Measurements from ENCODE around the gene PGM2. TPM values are rescaled to one million over a fixed set of nuclear protein-coding genes. Genes with fewer than 3 reads are reported as not detected.

PGM2 gene
- polyA plus RNA-seq, 1 of the 3 experiments (the other 2 are of a cell fraction): 12.7 TPM

DNA sequence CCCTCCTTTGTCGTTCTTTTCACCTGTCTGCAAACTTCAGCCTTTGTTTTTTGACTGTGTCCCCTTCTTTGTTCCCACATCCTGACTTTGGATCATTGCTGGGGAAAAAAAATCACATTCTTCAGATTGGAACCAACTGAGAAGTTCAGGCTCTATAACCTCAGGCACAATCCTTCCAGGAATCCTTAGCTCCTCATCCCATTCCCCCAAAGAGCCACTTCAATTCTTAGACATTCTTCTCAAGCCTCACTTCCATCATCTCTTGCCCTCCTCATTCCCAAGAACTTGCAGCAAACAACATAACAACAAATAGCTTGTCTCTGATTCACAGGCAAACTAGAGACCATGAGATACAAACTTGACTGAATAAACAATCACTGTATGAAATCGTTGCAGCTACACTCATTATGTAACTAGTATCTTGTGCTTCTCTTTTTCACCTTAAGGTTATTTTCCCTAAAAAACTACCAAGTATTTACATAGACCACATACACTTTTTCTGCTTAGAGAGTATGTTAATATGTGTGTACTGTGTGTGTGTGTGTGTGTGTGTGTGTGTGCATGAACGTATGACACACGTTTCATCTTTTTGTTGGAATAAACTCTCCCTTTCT lies 26.4 kb upstream of the PGM2 start:
- H3K4me3 ChIP-seq (ENCODE audit: low read depth in 2 of 2, low read length in 1 of 2): no peak overlapping the region
- H3K36me3 ChIP-seq (replicated peaks in 1 of 2; ENCODE audit: control insufficient read depth in 1 of 2, insufficient read depth in 2 of 2, low read length in 1 of 2): no peaks in the 10 kb centered on the region
- H3K9ac ChIP-seq: no peak overlapping the region
- ChIA-PET CTCF (interaction anchor here (1.1 to 12.2 kb wide), 7 partner anchors 10 to 249 kb away, joined by 3 to 201 read pairs (median 3); no protein-coding TSS in a partner anchor), POLR2A (interaction anchor here (0.6 kb wide), 1 partner anchor 236 kb away, joined by 3 read pairs; no protein-coding TSS in a partner anchor)
- no peaks in the 10 kb centered on the region for H3K4me1 ChIP-seq (ENCODE audit: control insufficient read depth in 1 of 2, insufficient read depth in 2 of 2, low read depth in 1 of 2, low read length in 1 of 2)
- no peak for DNase-seq
- no peaks in the 10 kb centered on the region for H3K9me3 ChIP-seq
- WGBS (ENCODE audit: low lambda C conversion rate): 36% methylated on average over 4 of the region's 4 CpGs
- H3K27ac ChIP-seq (ENCODE audit: low read depth in 2 of 2, low read length in 1 of 2): no peak overlapping the region
- no peaks in the 10 kb centered on the region for H3K27me3 ChIP-seq (ENCODE audit: insufficient read depth)
- H3K4me2 ChIP-seq: no peak overlapping the region
- no peaks in the 10 kb centered on the region for H4K20me1 ChIP-seq (ENCODE audit: insufficient read depth)
- no peaks in the 10 kb centered on the region for H3K79me2 ChIP-seq (ENCODE audit: insufficient read depth)
- no peaks in the 10 kb centered on the region for H3K9me2 ChIP-seq
- TF ChIP-seq ELF1 (IDR thresholded peaks at IDR 0.05) (no peak), SIN3A (IDR thresholded peaks at IDR 0.05; ENCODE audit: borderline replicate concordance, low read depth, low read length) (no peak), GABPA (IDR thresholded peaks at IDR 0.05; ENCODE audit: low read depth) (no peak), CHD2 (IDR thresholded peaks at IDR 0.05; ENCODE audit: low read length, partially characterized antibody) (no peak)
- no peaks in the 10 kb centered on the region for H3F3A ChIP-seq (replicated peaks; ENCODE audit: insufficient read depth)
- no peak overlapping the region for H2AFZ ChIP-seq (ENCODE audit: low read depth)

DNA sequence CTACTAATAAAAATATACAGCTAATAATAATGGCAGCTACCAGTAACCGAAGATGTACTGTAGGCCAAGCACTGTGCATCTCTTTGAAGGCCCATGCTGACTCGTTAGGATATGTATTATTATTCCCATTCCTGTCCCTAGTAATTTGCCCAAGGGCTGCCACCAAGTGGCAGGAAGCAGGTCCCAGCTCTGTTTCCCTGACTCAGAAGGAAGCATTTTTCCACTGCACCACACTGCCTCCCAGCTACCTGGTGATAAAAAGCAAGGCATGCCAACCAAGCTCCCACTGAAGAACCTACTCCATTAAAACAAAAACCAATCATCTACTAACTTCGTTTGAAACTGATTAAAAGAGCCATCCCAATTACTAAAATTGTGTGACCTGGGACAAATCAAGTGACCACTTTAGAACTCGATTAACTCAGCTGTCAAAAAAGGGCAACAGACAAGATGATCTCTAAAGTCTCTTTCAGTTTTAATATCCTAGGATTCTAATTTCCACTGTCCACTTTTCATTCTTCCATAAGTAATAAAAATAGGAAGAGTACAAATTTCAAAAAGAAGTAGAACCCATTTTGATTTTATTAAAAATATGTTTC lies 24.3 kb upstream of the PGM2 start:
- Histone ChIP-seq H2AFZ (ENCODE audit: low read depth) (no peak overlapping the region), H3K4me2 (no peak overlapping the region), H3K4me3 (ENCODE audit: low read depth in 2 of 2, low read length in 1 of 2) (no peak overlapping the region; a peak in 1 of 4 replicates), H3K27me3 (ENCODE audit: insufficient read depth) (no peaks in the 10 kb centered on the region), H3K9me3 (no peaks in the 10 kb centered on the region), H3K27ac (ENCODE audit: low read depth in 2 of 2, low read length in 1 of 2) (no peak overlapping the region), H4K20me1 (ENCODE audit: insufficient read depth) (no peaks in the 10 kb centered on the region), H3F3A (replicated peaks; ENCODE audit: insufficient read depth) (no peaks in the 10 kb centered on the region), H3K4me1 (ENCODE audit: control insufficient read depth in 1 of 2, insufficient read depth in 2 of 2, low read depth in 1 of 2, low read length in 1 of 2) (no peaks in the 10 kb centered on the region), H3K9ac (no peak overlapping the region), H3K36me3 (replicated peaks in 1 of 2; ENCODE audit: control insufficient read depth in 1 of 2, insufficient read depth in 2 of 2, low read length in 1 of 2) (no peaks in the 10 kb centered on the region), H3K79me2 (ENCODE audit: insufficient read depth) (no peaks in the 10 kb centered on the region), H3K9me2 (no peaks in the 10 kb centered on the region)
- WGBS (ENCODE audit: low lambda C conversion rate): 15% methylated on average over 4 of the region's 4 CpGs
- CTCF ChIA-PET: interaction anchor here (0.7 to 12.2 kb wide), 58 partner anchors 9 to 367 kb away, joined by 3 to 201 read pairs (median 4); partner anchors contain the start of genes PGM2, RELL1 and TBC1D1
- POLR2A ChIA-PET: interaction anchor here (0.6 kb wide), 1 partner anchor 24 kb away, joined by 3 read pairs; the partner anchor contains the start of gene PGM2
- peak; percentile 63 for DNase-seq
- TF ChIP-seq RFX5 (IDR thresholded peaks at IDR 0.05; ENCODE audit: low read length): no peak
- no peak for TF ChIP-seq FOXM1 (IDR thresholded peaks at IDR 0.05; ENCODE audit: low read depth)
- TF ChIP-seq SMC3 (IDR thresholded peaks at IDR 0.05; ENCODE audit: low read depth, low read length): peak; percentile 95
- TF ChIP-seq MXI1 (IDR thresholded peaks at IDR 0.05; ENCODE audit: low read depth, low read length): 0 out of 2 replicates have a peak, but pooled peaks have one; percentile 30
- TF ChIP-seq TAF1 (IDR thresholded peaks at IDR 0.05; ENCODE audit: borderline replicate concordance, low read depth, low read length): no peak
- TF ChIP-seq GATA2 (CRISPR knock-in tag; IDR thresholded peaks at IDR 0.05): no peak
- TF ChIP-seq GABPA (IDR thresholded peaks at IDR 0.05; ENCODE audit: low read depth): no peak
- TF ChIP-seq EZH2phosphoT487 (IDR thresholded peaks at IDR 0.05; ENCODE audit: borderline replicate concordance, low read depth): no peak
- TF ChIP-seq, protein P1, sequence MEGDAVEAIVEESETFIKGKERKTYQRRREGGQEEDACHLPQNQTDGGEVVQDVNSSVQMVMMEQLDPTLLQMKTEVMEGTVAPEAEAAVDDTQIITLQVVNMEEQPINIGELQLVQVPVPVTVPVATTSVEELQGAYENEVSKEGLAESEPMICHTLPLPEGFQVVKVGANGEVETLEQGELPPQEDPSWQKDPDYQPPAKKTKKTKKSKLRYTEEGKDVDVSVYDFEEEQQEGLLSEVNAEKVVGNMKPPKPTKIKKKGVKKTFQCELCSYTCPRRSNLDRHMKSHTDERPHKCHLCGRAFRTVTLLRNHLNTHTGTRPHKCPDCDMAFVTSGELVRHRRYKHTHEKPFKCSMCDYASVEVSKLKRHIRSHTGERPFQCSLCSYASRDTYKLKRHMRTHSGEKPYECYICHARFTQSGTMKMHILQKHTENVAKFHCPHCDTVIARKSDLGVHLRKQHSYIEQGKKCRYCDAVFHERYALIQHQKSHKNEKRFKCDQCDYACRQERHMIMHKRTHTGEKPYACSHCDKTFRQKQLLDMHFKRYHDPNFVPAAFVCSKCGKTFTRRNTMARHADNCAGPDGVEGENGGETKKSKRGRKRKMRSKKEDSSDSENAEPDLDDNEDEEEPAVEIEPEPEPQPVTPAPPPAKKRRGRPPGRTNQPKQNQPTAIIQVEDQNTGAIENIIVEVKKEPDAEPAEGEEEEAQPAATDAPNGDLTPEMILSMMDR (IDR thresholded peaks at IDR 0.05): peak; percentile 70
- TF ChIP-seq CHD2 (IDR thresholded peaks at IDR 0.05; ENCODE audit: low read length, partially characterized antibody): no peak
- peak; percentile 91 for TF ChIP-seq RAD21 (IDR thresholded peaks at IDR 0.05; ENCODE audit: low read length)
- TF ChIP-seq NFIC (IDR thresholded peaks at IDR 0.05; ENCODE audit: borderline replicate concordance): no peak
- TF ChIP-seq, protein P2, sequence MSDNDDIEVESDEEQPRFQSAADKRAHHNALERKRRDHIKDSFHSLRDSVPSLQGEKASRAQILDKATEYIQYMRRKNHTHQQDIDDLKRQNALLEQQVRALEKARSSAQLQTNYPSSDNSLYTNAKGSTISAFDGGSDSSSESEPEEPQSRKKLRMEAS (IDR thresholded peaks at IDR 0.05; ENCODE audit: low read depth): 0 out of 2 replicates have a peak, but pooled peaks have one; percentile 33
- TF ChIP-seq, protein P3, sequence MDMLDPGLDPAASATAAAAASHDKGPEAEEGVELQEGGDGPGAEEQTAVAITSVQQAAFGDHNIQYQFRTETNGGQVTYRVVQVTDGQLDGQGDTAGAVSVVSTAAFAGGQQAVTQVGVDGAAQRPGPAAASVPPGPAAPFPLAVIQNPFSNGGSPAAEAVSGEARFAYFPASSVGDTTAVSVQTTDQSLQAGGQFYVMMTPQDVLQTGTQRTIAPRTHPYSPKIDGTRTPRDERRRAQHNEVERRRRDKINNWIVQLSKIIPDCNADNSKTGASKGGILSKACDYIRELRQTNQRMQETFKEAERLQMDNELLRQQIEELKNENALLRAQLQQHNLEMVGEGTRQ (IDR thresholded peaks at IDR 0.05; ENCODE audit: borderline replicate concordance, low read depth, low read length): no peak
- TF ChIP-seq, protein P4, sequence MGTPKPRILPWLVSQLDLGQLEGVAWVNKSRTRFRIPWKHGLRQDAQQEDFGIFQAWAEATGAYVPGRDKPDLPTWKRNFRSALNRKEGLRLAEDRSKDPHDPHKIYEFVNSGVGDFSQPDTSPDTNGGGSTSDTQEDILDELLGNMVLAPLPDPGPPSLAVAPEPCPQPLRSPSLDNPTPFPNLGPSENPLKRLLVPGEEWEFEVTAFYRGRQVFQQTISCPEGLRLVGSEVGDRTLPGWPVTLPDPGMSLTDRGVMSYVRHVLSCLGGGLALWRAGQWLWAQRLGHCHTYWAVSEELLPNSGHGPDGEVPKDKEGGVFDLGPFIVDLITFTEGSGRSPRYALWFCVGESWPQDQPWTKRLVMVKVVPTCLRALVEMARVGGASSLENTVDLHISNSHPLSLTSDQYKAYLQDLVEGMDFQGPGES (IDR thresholded peaks at IDR 0.05; ENCODE audit: low read depth, low read length): no peak
- no peak for TF ChIP-seq TCF12 (IDR thresholded peaks at IDR 0.05)
- TF ChIP-seq NRF1 (IDR thresholded peaks at IDR 0.05; ENCODE audit: low read depth, low read length): no peak
- TF ChIP-seq RXRA (IDR thresholded peaks at IDR 0.05; ENCODE audit: borderline replicate concordance, low read depth): no peak
- no peak for TF ChIP-seq FOXJ3 (CRISPR knock-in tag; IDR thresholded peaks at IDR 0.05)
- TF ChIP-seq EP300 (IDR thresholded peaks at IDR 0.05; ENCODE audit: borderline replicate concordance in 1 of 2, low read depth in 1 of 2, low read length in 1 of 2): peak in 1 of 2 experiments; percentile 21; a peak in 1 of 4 replicates
- peak; percentile 27; the same call in 1 of the 2 replicates for TF ChIP-seq RCOR1 (IDR thresholded peaks at IDR 0.05; ENCODE audit: low read length)

Measured in SK-N-SH (cell line).